Left ventricle myocardium inferior (tissue), 1 donor: ENCODE data around the gene FRMD1. TPM values are rescaled to one million over a fixed set of nuclear protein-coding genes. Genes with fewer than 3 reads are reported as not detected.
A peak's percentile ranks its signal among the peaks of the same experiment; 100 is the strongest.

Experiments used
- DNase-seq: peaks from one replicate; pipeline ENCODE4 v3.0.0-alpha.2; 2020
- H3K27ac ChIP-seq: fragments of 200-600 bp; replicated peaks from 2 replicates; pipeline ENCODE4 v1.8.0; 2021
- H3K27me3 ChIP-seq: fragments of 200-600 bp; 2 replicates; pipeline ENCODE4 v1.8.0; 2021; ENCODE audit warnings: low read depth
- H3K36me3 ChIP-seq: fragments of 200-600 bp; 2 replicates; pipeline ENCODE4 v1.8.0; 2021
- H3K4me1 ChIP-seq: fragments of 200-600 bp; 2 replicates; pipeline ENCODE4 v1.8.0; 2021
- H3K4me3 ChIP-seq: fragments of 200-600 bp; 2 replicates; pipeline ENCODE4 v1.8.0; 2021; ENCODE audit warnings: mild to moderate bottlenecking, moderate library complexity
- H3K9me3 ChIP-seq: fragments of 200-600 bp; replicated peaks from 2 replicates; pipeline ENCODE4 v1.8.0; 2021
- CTCF ChIP-seq: fragments of 200-600 bp; IDR thresholded peaks from 2 replicates; pipeline ENCODE4 v1.8.0; 2021; ENCODE audit warnings: antibody characterized with exemption, mild to moderate bottlenecking, borderline replicate concordance
- intact Hi-C: fragments of 100-400 bp; cut with micrococcal nuclease; formaldehyde crosslinking; loops from one replicate; pipeline ENCODE4 v1.11.0; 2022
- total RNA-seq: library from RNA; stranded (reverse); fragmentation: NEBNext Ultra II Directional; extraction: Animal tissue kit (Norgen Biotek cat#: 25700); gene quantifications from one replicate; pipeline ENCODE4 v1.2.1, GENCODE V29; 2021
- donor health status: DM: no; HTN: yes; CAD: no; lungs with severe emphysema.

Gene FRMD1
- total RNA-seq, 1 donor from 2014 or later = 0.16 TPM

DNA sequence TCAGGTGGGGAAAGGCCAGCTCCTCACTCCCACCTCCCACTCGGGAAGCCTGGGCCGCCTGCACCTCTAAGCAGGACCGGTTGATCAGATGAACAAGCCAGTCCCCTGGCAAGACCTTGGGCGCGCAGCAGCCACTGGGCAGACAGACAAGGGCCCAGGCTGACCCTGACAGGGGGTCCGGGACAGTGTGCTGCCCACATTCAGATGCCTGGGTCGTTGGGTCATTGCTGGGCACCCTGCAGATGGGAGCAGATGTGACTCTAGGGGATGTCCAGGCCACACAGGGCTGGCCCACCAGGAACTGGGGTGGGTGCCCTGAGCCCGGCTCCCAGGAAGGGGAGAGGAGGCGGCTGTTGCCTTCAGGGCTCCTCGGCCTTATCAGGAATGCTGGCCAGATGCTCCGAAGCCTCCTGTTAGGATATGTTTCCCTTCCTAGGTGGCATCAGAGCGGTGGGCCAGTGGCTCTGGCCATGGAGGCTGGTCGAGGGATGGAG, 17.3 kb upstream of the FRMD1 start:
- TF ChIP-seq CTCF = no peak
- Histone ChIP-seq H3K9me3 (no peaks in the 10 kb centered on the region), H3K27ac (no peak overlapping the region), H3K4me3 (no peak overlapping the region), H3K27me3 (peaks cover 25% of the 10 kb centered on the region), H3K36me3 (no peaks in the 10 kb centered on the region), H3K4me1 (peaks cover 25% of the 10 kb centered on the region)
- DNase-seq = peak; percentile 11
- intact Hi-C loops = no loop called here

GRCh38 chr6:168095716-168096250, 16.8 kb upstream of the FRMD1 start:
- intact Hi-C loops = no loop called here
- DNase-seq = peak; percentile 7
- no peak for TF ChIP-seq CTCF

DNA sequence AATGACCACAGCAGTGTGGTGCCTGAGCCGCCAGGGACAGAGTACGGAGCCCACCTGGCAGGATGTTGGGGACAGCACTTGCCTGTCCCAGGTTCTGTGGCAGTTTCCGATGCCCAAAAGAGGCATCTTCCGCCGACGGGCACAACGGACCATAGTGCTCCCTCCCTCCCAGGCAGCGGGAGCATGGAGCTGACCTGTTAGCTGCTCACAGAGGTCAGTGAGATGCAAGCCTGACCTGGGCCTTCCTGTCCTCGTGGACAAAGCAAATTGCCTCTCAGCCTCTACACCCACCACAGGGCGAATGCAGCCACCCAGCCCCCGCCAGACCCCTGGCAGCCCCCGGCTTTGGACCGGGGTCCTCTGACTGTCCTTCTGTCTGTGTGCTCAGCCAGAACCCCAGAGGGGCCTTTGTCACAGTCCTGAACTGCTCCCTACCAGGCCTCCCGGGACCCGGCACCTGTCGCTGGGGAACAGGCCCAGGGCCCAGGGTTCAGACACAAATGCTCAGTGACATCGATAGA, 16.2 kb upstream of the FRMD1 start:
- no peaks in the 10 kb centered on the region for H3K9me3 ChIP-seq
- intact Hi-C loops = no loop called here

More at GRCh38 chr6:168095716-168096250, 16.8 kb upstream of the FRMD1 start:
- Histone ChIP-seq H3K4me1 (peaks cover 22% of the 10 kb centered on the region), H3K36me3 (no peaks in the 10 kb centered on the region), H3K9me3 (no peaks in the 10 kb centered on the region), H3K27me3 (peaks cover 20% of the 10 kb centered on the region), H3K4me3 (no peak overlapping the region), H3K27ac (no peak overlapping the region)

DNA sequence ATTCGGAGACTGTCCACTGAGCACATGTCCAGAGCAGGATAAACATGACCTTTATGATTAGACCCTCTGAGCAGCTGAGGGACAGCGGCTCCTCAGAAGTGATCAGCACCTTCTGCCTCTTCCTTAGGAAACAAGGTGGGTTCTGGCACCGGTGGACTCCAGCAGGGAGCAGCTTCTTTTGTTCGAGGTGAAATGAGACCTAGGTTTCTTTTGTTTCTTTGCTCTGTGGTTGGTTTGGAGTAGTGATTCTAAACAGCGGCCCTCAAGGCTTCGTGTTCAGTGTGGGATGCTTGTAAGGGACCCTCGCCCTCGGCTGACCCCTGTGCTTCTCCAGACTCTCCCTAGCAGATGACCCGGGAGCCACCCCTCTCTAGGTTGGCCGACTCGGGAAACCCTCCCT, 14.6 kb upstream of the FRMD1 start:
- no peak overlapping the region for H3K27ac ChIP-seq
- no peaks in the 10 kb centered on the region for H3K9me3 ChIP-seq
- intact Hi-C loops = no loop called here
- no peak overlapping the region for H3K4me3 ChIP-seq
- H3K27me3 ChIP-seq = peaks cover 1% of the 10 kb centered on the region
- no peaks in the 10 kb centered on the region for H3K36me3 ChIP-seq
- H3K4me1 ChIP-seq = peaks cover 28% of the 10 kb centered on the region
- DNase-seq = peak; percentile 8
- TF ChIP-seq CTCF = no peak

More for the DNA sequence above, 16.2 kb upstream of the FRMD1 start:
- Histone ChIP-seq H3K36me3 (no peaks in the 10 kb centered on the region), H3K4me3 (no peak overlapping the region), H3K27me3 (peaks cover 14% of the 10 kb centered on the region), H3K27ac (no peak overlapping the region), H3K4me1 (peaks cover 25% of the 10 kb centered on the region)
- no peak for TF ChIP-seq CTCF
- DNase-seq = peak; percentile 11

GRCh38 chr6:168093071-168093505, 14.1 kb upstream of the FRMD1 start:
- no peak for TF ChIP-seq CTCF
- intact Hi-C loops = no loop called here
- Histone ChIP-seq H3K4me1 (peaks cover 28% of the 10 kb centered on the region), H3K4me3 (no peak overlapping the region), H3K27ac (no peak overlapping the region), H3K36me3 (no peaks in the 10 kb centered on the region), H3K9me3 (no peaks in the 10 kb centered on the region), H3K27me3 (no peaks in the 10 kb centered on the region)
- DNase-seq = peak; percentile 12
